NB4 (cell line): ENCODE data around the gene SRXN1.

Experiments
- MYC ChIP-seq: IDR thresholded peaks from 2 replicates; pipeline ENCODE4 v1.6.1; 2011; ENCODE audit warnings: low read depth, low read length
- POLR2A ChIP-seq: IDR thresholded peaks from 2 replicates; pipeline ENCODE4 v1.6.1; 2011; ENCODE audit warnings: mild to moderate bottlenecking; ENCODE audit not compliant: insufficient read length; ENCODE audit errors: extremely low read depth
- TF ChIP-seq, protein P1 (sequence below): IDR thresholded peaks from one replicate; pipeline ENCODE4 v1.5.1; 2012; ENCODE audit warnings: low read depth, low read length
- TF ChIP-seq, protein P2 (sequence below): IDR thresholded peaks from 2 replicates; pipeline ENCODE4 v1.6.1; 2011; ENCODE audit warnings: low read depth, low read length

DNA sequence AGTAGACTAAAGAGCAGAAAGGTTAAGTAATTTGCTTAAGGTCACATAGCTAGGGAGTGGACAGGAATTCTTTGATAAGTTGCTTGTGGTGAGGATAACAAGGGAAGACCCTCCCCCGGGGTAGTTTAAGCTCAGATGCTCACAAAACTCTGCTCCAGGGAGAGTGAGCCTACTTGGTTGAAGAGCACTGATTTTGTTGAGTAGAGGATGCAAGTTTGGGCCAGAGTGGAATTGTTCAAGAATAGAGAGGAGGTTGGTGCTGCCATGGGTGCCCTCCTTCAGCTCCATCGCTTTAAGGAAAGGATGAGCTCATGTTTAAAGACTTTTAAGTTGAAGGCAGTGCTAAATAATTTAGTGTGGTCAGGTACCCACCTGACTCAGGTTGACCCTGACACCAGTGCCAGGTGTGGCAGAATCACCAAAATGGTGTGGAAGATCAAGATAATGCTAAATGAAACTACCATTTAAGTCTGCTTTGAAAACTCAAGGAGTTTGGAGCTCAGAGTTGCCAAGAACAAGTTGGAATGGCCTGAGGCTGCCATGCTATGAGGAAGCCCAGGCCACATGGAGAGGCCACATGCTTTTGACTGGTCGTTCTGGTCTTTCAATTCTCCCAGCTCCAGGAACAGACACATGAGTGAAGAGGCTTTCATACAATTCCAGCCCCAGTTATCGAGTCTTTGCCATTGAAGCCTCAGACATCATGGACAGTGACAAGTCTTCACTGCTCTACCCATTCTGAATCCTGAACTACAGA is 34.9 kb downstream of the SRXN1 start:
- TF ChIP-seq MYC (no peak), POLR2A (no peak)
- TF ChIP-seq, protein P1, sequence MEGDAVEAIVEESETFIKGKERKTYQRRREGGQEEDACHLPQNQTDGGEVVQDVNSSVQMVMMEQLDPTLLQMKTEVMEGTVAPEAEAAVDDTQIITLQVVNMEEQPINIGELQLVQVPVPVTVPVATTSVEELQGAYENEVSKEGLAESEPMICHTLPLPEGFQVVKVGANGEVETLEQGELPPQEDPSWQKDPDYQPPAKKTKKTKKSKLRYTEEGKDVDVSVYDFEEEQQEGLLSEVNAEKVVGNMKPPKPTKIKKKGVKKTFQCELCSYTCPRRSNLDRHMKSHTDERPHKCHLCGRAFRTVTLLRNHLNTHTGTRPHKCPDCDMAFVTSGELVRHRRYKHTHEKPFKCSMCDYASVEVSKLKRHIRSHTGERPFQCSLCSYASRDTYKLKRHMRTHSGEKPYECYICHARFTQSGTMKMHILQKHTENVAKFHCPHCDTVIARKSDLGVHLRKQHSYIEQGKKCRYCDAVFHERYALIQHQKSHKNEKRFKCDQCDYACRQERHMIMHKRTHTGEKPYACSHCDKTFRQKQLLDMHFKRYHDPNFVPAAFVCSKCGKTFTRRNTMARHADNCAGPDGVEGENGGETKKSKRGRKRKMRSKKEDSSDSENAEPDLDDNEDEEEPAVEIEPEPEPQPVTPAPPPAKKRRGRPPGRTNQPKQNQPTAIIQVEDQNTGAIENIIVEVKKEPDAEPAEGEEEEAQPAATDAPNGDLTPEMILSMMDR: no peak
- TF ChIP-seq, protein P2, sequence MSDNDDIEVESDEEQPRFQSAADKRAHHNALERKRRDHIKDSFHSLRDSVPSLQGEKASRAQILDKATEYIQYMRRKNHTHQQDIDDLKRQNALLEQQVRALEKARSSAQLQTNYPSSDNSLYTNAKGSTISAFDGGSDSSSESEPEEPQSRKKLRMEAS: no peak
